ENCODE data around the gene CGGBP1. TPM values are rescaled to one million over a fixed set of nuclear protein-coding genes. Genes with fewer than 3 reads are reported as not detected.
A peak's percentile ranks its signal among the peaks of the same experiment; 100 is the strongest.
"Not testable (repeated sequence)": the region's sequence is repeated elsewhere in the genome, so short reads cannot be mapped to it uniquely, and the experiment has no call there.

The CGGBP1 gene
- total RNA-seq, 1 donor from 2014 or later: 130 TPM

GRCh38 chr3:88036221-88036620 is 22.6 kb downstream of the CGGBP1 start:
- no peak for FAIRE-seq
- DNase-seq (ENCODE audit: low spot score in 2 of 2): no peak

- FAIRE-seq: no peak
- DNase-seq (ENCODE audit: low spot score in 2 of 2): no peak
Measured at GRCh38 chr3:88034491-88035275, 24.1 kb downstream of the CGGBP1 start.

- FAIRE-seq: no peak
- DNase-seq (ENCODE audit: low spot score in 2 of 2): no peak
Measured at GRCh38 chr3:88033808-88034207, 25.0 kb downstream of the CGGBP1 start.

GRCh38 chr3:88033079-88033478 is 25.7 kb downstream of the CGGBP1 start:
- FAIRE-seq (no peak), DNase-seq (ENCODE audit: low spot score in 2 of 2) (no peak)

- DNase-seq (ENCODE audit: low spot score in 2 of 2) (no peak), FAIRE-seq (no peak)
Measured at GRCh38 chr3:88032245-88032644, 26.6 kb downstream of the CGGBP1 start.

- FAIRE-seq (no peak), DNase-seq (ENCODE audit: low spot score in 2 of 2) (peak in 1 of 2 donors; percentile 16)
Measured at GRCh38 chr3:88031642-88032077, 27.1 kb downstream of the CGGBP1 start.

GRCh38 chr3:88030210-88030609 is 28.6 kb downstream of the CGGBP1 start:
- DNase-seq (ENCODE audit: low spot score in 2 of 2) (no peak), FAIRE-seq (peak; percentile 52)

- FAIRE-seq (no peak), DNase-seq (ENCODE audit: low spot score in 2 of 2) (no peak)
Measured at GRCh38 chr3:88028876-88029275, 29.9 kb downstream of the CGGBP1 start.

- FAIRE-seq (no peak), DNase-seq (ENCODE audit: low spot score in 2 of 2) (no peak)
Measured at GRCh38 chr3:88025001-88025552, 33.7 kb downstream of the CGGBP1 start.

GRCh38 chr3:88019024-88019423 is 39.8 kb downstream of the CGGBP1 start:
- no peak for FAIRE-seq
- DNase-seq (ENCODE audit: low spot score in 2 of 2): no peak

GRCh38 chr3:88015656-88016055 is 43.1 kb downstream of the CGGBP1 start:
- not testable (repeated sequence) for DNase-seq (ENCODE audit: low spot score in 2 of 2); FAIRE-seq

- DNase-seq (ENCODE audit: low spot score in 2 of 2) (no peak), FAIRE-seq (no peak)
Measured at GRCh38 chr3:88013592-88013991, 45.2 kb downstream of the CGGBP1 start.

- FAIRE-seq: no peak
Measured at GRCh38 chr3:88010810-88011209, 48.0 kb downstream of the CGGBP1 start.

GRCh38 chr3:88009066-88009465 is 49.7 kb downstream of the CGGBP1 start:
- FAIRE-seq (no peak), DNase-seq (ENCODE audit: low spot score in 2 of 2) (no peak)

More at GRCh38 chr3:88010810-88011209, 48.0 kb downstream of the CGGBP1 start:
- no peak for DNase-seq (ENCODE audit: low spot score in 2 of 2)

GRCh38 chr3:88005066-88005465 is 53.7 kb downstream of the CGGBP1 start:
- FAIRE-seq: no peak
- DNase-seq (ENCODE audit: low spot score in 2 of 2): peak in 1 of 2 donors; percentile 18

GRCh38 chr3:88003115-88003755 is 55.6 kb downstream of the CGGBP1 start:
- DNase-seq (ENCODE audit: low spot score in 2 of 2) (no peak), FAIRE-seq (peak; percentile 87)

GRCh38 chr3:88002448-88002847 is 56.4 kb downstream of the CGGBP1 start:
- DNase-seq (ENCODE audit: low spot score in 2 of 2) (no peak), FAIRE-seq (no peak)

Measured in frontal cortex (tissue), 4 donors.